ENCODE data around the gene ETV3.
"Not testable (repeated sequence)": the region's sequence is repeated elsewhere in the genome, so short reads cannot be mapped to it uniquely, and the experiment has no call there.

Gene ETV3

DNA sequence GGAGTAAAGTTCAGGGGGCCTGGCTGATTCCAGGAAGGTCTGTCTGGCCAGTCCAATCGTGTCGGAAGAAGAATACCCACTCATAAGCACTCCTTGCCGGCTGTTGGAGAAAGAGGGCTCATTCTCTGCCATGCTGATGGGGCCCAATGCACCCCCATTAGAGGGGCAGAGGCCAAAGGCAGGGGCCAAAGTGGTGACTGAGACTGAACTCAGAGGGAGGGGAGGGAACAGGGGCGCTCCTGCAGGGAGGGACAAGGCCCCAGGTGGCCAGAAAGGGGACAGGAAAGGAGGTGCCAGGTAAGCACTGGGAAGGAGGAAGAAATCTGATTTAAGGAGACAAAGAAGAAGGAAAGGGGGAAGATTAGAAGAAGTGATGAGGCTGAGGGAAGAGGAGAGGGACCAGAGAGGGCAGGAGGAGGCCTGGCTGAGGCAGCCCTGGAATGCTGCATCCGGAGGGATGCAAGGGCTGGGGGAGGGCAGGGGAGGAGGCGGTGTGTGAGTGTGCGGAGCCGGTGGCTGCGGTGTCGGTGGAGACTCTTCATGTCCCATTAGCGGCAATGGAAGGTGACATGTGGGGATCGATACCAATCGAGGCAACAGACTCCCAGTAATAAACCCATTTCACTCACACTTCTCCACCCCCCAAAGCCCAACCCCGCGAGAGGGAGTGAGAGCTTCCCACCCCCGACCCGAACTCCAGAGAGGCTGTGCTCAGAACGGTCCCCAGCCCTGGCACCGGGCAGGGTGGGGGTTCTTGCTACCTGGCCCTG, 26.6 kb downstream of the ETV3 start:
- DNase-seq = no peak

- DNase-seq = no peak
Observed at GRCh38 chr1:157110686-157111085, 27.5 kb downstream of the ETV3 start.

GRCh38 chr1:157110003-157110402, 28.2 kb downstream of the ETV3 start:
- DNase-seq = no peak

GRCh38 chr1:157108448-157108847, 29.7 kb downstream of the ETV3 start:
- no peak for DNase-seq

DNA sequence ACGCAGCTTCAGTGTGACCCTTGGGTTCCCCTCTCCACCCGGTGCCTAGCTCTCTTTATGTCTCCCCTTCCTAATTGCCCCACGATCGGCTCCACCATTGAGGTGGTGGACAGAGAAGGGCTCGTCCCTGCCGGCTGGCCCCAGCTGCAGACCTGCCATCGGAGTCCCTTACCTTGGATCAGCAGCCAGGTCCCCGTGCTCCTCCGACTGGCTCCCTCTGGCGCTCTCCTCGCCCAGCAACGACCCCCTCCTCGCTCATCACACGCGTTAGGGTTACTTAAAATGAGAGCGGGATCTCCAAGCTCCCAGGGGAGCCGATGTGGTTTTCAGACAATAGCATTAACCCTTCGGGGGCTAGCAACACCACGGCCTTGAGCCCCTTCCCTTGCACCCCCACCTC, 30.5 kb downstream of the ETV3 start:
- no peak for DNase-seq

DNA sequence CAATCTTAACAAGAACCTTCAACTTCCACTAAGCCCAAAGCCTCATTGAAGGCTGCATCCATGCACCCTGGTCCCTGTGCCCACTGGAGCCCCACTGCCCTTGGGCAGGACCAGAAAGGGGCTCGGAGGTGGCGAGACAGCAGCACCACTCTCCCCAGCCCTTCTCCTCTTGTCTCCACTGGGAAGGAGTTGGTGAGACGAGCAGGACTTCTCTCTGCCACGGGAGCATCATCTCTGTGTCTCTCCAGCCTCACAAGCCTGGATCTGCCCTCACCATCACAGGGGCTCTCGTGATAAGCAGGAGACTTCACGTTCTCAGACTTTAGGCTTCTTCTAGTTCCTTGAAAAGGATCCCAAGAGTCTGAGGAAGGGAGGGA, 31.4 kb downstream of the ETV3 start:
- DNase-seq = no peak

- peak; percentile 54 for DNase-seq
Observed at GRCh38 chr1:157105988-157106812, 32.0 kb downstream of the ETV3 start.

DNA sequence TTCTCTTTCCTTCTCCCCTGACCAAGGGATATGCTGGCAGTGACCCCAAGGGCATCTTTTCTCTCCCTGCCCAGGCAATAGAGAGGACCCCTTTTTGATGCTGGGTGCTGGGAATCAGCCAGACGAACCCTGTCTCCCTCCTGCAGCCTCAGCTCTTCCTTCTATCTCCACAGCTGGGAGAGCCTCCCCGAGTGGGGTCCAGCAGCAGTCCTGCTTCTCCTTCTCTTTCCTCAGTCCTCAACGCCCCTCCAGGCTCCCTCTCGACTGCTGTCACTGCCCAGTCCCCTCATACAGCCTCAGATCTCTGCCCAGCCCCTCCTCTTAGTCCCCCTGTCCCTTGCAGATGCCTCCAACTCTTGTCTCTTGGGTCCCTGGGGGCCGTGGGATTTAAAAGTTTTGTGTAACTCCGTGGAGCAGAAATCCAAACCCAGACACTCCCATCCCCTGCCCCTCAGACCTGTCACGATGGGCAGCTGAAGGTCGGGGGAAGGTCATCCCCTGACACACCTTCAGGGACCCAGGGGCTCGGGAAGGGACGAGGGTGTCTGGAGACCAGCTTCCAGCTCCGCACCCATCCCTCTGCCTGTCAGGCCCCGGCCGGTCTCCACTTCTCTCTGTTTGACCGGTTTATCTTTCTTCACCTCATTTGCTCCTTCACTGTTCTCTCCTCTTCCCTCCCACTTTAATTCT, 32.8 kb downstream of the ETV3 start:
- DNase-seq = no peak

- no peak for DNase-seq
Observed at GRCh38 chr1:157104598-157105293, 33.4 kb downstream of the ETV3 start.

GRCh38 chr1:157103268-157103667, 34.9 kb downstream of the ETV3 start:
- no peak for DNase-seq

- no peak for DNase-seq
Observed at GRCh38 chr1:157101149-157101548, 37.0 kb downstream of the ETV3 start.

GRCh38 chr1:157099633-157100009, 38.6 kb downstream of the ETV3 start, which contains the start of gene ETV3L:
ETV3L (minus strand) TSS chr1:157099808; CDS start chr1:157099523, 285 bp downstream.
- no peak for DNase-seq

DNA sequence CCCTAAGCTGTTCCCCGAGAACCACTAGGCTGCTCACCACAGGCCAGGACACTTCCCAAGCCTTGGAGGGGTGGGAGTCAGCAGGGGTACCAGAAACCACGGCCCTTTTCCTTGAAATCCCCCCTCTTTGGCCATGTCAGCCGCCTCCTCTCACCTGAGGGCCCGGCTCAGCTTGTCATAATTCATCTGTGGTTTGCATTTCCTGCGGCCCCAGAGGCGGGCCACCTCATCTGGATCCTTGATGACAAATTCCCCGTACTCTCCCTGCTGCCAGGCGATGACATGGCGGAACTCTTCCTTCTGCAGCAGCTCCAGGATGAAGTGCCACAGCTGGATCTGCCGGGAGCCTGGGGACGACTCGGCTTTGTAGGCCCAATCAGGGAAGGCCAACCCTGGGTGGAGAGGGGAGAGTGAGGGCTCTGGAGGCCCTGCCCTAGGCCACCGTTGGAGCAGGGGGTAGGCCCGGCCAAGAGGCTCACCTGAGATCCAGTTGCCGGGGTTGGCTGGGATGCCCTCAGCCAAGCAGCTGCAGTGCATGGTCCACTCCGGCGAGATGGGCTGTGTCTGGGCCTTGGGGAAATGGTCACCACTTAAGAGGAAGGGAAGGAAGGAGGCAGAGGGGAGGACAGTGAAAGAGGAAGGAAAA, 39.1 kb downstream of the ETV3 start:
- not testable (repeated sequence) for DNase-seq

DNA sequence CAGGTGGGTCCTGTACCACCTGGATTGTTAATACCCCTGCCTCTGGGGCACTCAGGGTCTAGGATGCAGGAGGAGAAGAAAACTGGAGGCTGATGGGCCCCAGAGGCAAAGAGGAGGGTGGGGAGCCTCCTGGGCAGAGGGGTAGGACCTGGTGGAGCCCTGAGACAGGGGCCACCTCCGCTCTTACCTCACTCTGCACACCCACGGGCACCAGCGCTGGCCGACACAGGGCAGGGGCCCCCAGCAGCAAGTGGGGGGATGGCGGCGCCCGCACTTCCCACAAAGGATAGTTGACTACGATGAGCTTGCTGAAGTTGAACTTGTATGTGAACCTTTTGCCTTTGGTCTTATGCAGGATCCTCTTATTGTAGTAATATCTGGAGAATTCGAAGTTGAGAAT, 39.7 kb downstream of the ETV3 start:
- DNase-seq = no peak

DNA sequence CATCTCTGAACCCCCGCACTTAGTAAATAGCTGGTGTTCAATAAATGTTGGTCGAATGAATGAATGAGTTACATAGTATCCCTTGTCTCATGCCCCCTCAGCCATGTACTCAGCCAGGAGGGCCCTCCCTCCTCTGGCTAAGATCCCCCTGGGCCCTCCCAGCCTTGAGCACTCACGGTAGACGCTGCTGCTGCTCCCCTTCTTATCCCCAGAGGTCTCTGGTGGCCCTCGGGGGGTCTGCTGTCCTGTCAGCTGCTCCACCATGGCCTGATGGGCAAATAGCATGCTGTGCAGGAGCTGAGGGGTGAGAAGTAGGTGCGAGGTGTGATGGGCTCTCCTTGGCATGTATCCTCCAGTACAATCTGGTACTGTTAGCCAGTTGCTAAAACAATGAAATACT, 40.5 kb downstream of the ETV3 start:
- no peak for DNase-seq

GRCh38 chr1:157096881-157097280, 41.3 kb downstream of the ETV3 start:
- no peak for DNase-seq

DNA sequence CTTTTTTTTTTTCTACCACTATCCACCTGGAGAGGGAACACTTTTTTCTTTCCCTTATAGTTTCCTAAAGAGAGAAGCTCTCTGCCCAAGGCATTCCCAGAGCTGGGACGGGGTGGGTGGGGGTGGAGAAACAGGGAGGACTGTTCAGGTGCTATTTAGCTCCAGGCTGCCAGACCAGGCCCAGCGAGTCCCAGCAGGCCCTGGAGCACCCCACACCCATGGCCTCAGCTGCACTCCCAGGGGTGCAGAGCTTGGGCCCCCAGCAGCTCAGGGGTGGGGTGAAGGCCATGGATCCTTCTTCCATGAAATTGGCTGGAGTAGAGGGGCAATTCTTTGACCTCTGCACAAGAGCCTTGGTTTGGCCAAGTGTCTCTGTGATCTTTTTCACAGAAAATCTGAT, 42.6 kb downstream of the ETV3 start:
- DNase-seq = no peak

DNA sequence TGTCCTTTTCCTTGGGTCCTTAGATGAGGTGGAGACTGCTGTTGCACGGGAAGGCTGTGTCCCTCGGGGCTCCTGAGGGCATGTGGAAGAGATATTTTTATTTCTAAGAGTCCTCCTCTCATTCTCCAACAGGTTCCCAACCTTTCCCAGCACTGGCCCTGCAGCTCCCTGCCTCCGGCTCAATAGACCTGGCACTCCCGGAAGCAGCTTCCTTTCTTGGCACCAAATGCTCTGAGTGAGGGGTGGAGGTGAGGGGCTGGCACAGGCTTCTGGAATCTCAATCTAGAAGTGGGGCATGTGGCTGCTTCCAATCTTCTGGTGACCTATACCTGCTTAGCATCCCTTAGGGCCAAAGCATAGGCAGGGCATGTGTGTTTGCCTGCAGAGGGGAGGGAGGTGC, 43.1 kb downstream of the ETV3 start:
- no peak for DNase-seq

DNA sequence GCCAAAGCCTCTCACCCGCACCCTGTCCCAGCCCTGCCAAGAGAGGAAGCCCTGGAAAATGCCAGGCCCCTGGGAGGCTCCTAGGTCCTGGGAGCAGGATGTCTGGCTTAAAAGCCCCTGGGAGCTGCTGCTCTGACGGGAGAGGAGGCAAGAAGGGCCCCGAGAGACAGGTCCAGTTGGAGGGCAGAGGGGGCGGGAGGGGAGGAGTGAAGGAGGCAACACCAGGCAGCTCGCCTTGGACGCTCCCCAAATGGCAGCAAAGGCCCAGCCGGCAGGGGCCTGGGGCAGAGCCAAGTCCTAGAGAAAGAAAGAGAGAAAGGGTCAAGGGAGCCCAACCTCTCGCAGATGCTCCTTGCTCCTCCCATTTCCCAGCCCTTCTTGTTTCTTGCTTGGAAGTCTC, 45.4 kb downstream of the ETV3 start:
- DNase-seq = no peak

DNA sequence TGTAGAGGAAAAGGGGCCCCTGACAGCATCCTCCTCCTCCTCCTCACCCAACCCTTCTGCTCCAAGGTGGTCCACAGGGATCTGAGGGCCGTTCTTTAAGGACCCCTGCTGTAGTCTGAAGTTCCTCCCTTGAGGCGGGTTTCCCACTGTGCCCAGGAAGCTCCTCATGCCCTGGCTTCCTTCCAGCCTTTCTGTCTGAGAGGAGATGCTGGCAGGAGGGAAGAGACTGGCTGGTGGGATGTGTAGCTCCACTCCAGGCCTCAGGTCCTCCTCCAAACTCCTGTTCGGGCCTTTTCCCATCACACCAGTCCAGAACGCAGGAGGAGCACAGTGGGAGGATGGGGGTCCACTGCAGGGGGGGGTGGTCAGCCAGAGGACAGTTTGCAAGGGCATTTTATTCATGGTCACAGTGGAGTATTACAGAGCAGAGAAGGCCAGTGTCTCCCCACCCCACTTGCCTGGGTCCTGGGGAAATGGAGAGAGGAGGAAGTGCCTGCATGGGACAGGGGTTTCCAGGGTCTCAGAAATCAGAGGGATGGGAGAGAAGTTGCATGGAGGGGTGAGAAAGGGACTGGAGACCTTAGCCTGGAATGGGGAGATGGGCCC, 46.4 kb downstream of the ETV3 start:
- DNase-seq = no peak

DNA sequence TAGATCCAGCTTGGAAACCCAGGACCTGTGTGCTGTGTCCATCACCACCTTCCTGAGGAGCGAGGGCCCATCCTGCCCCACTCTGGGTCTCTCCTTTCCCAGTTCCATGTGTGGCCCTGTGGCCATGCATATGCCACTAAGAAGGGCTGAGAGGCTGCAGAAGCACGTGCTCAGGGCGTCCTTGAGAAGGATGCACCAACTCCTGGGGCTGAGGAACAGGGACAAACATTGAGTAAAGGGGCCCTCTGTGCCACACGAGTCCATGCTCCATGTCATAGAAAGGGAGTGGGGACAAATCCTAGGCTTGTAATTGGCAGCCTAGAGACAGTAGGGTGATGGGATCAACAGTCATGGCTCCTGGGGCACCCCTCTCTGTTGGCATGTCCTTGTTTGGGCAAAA, 47.0 kb downstream of the ETV3 start:
- no peak for DNase-seq

DNA sequence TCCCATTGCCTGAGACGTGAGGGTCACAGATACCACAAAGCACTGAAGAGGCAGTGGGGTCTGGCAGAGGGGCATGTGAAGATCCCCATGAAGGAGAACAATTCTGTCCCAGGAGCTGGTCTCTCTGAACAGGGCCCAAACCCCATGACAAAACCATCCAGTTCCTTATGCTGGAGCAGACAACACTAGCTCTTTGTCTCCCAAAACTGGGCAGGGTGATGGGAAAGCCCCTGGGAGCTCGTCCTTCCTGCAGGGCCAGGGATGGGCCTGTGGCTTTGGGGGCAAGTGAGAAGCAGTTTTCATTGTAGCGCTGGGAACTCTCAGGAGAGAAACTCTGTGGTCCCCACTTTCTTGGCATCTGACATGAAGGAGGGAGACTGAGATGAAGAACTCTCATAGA, 47.4 kb downstream of the ETV3 start:
- DNase-seq = no peak
